IPS-NIHi7 (cell line): ENCODE data around the gene SLC35D3.
"Not testable (repeated sequence)": the region's sequence is repeated elsewhere in the genome, so short reads cannot be mapped to it uniquely, and the experiment has no call there.

Source experiments
- DNase-seq: peaks from one replicate; pipeline ENCODE4 v3.0.0; 2012; ENCODE audit warnings: mixed read lengths; ENCODE audit errors: extremely low spot score

Gene SLC35D3

DNA sequence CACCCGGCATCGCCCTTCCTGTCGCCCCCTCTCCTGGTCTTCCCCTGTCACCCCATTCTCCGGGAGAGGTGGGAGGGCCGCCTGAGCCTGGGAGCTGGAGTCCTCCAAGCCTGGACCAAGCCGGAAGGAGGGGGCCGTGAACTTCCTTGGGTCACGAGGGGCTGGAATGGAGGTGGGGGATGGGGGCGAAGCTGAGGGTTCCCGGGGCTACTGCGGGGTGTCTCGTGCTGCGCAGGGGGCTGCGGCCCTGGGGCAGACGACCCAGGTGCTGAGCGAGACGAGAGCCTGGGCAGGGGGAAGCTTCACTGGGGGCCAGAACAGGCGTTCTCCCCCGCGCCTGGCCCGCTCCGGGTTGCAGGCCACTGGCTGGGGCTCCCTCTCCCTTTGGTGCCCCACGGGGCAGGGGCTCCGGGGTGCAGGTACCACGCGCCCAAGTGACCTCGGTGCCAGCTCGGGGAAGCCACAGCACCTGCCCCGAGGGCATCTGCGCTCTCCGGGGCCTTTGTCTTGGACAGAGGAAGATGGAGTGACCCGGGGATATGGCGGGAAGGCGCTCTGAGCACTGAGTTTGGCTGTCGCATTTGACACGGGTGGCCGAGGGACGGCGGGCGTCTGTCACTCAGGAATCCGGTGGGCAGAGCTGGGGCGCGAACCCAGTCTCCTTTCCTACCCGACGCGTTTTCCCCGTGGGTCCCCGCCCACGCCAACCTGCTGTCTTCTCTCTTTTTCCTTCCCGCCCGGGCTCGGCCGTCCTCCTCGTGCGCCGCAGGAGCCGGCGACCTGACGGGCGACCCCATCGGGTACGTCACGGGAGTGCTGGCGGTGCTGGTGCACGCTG, 1.2 kb downstream of the SLC35D3 start:
- peak; percentile 25 for DNase-seq

DNA sequence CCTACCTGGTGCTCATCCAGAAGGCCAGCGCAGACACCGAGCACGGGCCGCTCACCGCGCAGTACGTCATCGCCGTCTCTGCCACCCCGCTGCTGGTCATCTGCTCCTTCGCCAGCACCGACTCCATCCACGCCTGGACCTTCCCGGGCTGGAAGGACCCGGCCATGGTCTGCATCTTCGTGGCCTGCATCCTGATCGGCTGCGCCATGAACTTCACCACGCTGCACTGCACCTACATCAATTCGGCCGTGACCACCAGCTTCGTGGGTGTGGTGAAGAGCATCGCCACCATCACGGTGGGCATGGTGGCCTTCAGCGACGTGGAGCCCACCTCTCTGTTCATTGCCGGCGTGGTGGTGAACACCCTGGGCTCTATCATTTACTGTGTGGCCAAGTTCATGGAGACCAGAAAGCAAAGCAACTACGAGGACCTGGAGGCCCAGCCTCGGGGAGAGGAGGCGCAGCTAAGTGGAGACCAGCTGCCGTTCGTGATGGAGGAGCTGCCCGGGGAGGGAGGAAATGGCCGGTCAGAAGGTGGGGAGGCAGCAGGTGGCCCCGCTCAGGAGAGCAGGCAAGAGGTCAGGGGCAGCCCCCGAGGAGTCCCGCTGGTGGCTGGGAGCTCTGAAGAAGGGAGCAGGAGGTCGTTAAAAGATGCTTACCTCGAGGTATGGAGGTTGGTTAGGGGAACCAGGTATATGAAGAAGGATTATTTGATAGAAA, 2.0 kb downstream of the SLC35D3 start:
- DNase-seq, result no peak

DNA sequence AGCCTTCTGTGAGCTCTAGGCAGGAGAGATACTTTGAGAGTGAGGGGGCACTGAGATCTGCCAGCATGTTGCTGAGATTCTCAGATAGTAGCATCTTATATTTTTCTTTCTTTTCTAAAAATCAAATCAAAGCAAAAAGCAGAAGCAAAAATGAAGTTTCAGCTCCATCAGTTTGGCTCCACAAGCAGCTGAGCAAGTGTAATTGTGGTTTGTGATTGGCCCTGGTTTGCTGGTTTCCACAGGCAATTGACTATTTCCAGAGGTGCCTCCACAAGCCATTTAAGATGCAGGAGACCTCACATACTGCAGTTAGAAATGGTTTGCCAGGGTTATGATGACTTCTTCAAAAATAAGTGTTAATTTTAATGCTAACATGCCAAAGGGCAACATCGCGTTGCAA, 4.3 kb downstream of the SLC35D3 start:
- DNase-seq, result no peak

DNA sequence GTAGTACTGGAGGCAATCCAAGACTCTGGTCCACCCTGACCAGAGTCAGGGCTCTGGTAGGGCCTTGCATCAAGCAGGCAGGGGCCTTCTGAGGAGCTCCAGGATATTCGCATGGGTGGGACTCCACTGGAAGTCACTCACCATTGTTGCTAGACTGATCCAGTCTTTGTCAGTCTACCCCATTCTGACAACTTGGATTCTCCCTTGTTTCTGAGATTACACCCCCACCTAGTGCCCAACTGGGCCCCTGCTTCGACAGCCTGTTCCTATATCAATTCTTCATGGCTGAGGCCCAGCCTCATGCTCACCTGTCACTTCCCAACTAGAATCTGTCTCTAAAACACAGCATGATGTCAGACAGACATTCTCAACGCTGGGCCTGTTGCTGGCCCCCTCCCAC, 5.2 kb downstream of the SLC35D3 start:
- peak; percentile 70 for DNase-seq

DNA sequence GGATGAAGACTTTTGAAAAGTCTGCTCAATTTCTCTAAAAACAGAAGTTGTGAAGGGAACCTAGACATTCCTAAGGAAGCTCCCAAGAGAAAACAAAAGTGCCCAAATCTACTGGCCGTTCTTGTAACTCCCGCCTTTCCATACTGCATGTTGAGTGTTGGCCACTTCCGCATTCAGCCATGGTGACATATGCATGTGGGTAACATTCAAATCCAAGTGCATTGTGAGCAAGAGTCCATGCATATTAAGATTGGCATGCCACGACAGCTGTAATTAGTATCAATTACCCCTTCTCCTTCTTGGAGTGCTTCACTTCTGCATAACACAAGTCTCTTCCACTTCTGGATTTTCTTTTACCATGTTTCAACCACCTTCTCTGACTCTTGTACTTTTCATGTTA, 8.4 kb downstream of the SLC35D3 start:
- DNase-seq, result no peak

DNA sequence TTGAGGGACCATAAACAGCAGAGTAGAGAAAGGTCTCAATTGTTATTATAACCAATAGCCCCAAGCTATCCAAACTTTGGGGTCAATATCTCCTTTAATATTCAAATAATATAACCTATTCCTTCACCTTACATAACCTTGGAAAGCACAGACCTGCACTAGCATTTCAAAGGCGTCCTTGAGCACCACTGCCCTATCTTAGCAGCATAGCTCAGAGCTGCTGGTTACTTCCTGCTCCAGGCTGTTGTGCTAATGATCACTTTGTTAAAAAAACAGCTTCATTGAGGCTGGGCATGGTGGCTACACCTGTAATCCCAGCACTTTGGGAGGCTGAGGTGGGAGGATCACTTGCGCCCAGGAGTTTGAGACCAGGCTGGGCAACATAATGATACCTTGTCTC, 10.5 kb downstream of the SLC35D3 start:
- DNase-seq, result peak; percentile 31

DNA sequence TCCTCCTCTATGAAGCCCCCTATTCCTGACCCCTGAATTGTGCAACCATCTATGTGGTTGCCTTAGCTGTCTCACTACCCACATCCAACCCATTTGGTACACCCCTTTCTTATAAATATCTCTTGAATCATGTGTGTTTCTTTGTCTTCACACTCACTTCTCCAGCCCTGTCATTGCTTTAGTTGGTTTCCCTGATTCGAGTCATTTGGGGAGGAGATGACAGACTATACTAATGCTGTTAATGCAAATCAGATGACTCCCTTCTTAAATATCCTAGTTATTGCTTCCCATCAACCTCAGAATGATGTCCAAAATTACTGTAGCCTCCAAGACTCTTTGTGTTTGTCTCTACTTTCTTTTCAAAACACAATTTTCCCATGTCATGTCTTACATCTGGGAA, 23.0 kb downstream of the SLC35D3 start:
- DNase-seq, result no peak

DNA sequence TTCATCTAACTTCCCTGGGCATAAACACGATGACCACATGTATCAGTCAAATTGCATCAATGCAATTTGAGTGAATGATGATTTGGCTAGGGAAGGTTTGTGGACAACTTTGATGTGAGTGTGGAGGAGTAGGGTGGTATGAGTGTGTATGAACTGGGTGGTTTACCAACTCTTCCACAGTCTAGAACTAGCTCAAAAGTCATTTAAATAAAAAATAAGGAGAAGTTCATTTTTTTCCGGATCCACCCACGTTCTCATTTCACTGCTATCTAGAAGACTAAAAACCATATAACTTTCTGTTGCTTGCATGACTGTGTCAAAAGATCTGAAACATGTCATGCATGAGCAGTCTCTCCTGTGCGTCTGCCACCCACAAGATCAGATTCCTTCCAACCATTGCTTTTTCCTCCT, 23.6 kb downstream of the SLC35D3 start:
- DNase-seq, result no peak

DNA sequence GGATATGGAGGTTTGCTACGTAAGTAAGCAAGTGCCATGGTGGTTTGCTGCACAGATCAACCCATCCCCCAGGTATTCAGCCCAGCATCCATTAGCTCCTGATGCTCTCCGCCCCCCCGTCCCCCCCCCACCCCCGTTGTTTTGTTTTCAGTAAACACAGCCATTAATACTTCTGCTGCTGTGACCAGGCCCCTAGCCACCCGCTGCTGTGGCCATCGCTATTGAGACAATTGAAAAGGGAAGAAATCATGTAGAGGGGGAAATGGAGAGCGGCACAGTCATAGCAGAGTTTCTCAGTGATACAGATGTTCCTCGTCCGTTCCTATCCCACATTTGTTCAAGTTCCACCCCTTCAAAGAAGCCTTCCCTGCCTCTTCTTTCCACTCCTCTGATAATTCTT, 24.9 kb downstream of the SLC35D3 start:
- DNase-seq, result peak; percentile 43

DNA sequence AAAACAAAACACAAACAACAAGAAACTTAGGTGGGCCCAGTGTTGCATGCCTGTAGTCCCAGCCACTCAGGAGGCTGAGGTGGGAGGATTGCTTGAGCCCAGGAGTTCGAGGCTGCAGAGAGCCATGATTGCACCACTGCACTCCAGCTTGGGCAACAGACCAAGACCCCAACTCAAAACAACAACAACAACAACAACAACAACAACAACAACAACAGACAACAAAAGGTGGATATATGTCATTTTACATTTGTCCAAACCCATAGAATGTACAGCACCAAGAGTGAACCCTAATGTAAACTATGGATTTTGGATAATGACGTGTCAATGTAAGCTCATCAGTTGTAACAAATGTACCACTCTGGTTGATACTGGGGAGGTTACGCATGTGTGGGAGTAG, 27.9 kb downstream of the SLC35D3 start:
- not testable (repeated sequence) for DNase-seq

DNA sequence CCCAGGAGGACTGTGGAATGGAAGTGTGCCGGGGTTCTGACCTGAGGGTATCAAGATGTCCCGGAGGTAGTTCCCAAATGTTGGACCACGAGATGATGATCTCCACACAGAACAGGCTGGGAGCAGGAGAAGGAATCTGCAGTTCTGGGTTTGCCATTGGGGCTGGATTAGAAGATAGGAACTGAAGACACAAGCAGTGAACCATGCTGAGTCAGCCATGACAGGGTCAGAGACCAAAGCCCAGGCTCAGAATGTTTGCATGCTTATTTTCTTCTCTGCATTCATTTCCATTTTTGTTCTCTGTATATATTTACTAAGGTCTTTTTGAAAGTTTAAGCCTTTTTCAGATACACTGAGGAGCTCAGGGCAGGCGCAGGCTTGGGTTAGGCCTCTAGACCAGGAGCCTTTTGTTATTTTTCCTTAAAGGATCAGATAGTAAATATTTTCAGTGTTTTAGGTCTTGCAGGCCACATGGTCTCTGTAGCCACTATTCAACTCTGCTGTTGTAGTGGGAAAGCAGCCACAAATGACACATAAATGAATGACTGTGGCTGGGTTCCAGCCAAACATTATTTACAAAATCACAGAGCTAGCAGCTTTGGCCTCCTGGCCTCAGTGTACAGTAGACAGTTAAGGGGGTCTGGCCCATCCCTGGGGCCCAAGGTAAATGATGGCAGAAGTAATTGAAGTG, 28.5 kb downstream of the SLC35D3 start:
- no peak for DNase-seq

DNA sequence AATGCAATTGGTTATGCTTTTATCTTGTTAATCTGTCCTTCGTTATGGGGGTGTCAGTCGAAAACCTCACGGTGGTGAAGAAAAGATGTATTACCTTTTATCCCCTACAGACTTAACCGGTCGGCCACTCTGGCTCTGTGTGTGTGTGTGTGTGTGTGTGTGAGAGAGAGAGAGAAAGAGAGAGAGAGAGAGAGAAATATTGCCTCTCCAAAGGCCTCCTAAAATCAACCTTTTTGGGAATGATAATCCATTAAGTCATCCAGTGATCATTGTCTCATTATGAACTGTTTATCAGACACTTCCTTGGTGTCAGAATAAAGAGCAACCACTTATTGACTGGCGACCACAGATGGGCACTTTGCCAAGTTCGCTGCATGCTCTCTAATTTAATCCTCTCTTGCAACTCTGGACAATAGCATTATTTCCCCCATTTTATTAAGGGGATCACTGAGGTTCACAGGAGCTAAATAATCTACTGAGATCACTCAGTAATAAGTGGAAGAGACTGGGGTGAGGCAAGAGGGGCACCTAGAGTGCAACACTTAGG, 30.7 kb downstream of the SLC35D3 start:
- no peak for DNase-seq

DNA sequence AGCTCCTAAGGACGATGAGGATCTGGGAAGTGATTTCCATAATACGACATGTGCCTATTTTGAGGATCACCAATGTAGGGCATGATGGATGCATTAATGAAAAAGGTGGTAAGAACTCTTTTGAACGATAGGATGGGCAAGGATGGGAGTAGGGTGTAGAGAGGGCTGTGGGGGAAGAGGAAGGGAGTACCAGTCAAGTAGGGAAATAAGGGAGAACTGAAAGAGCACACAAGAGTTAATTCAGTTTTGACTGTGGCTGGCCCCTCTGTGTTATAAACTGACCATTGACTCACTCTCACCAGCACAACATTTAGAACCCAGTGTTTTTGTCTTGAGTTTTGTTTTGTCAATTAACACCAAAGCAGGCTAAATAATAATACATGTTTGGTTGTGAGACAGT, 33.0 kb downstream of the SLC35D3 start:
- no peak for DNase-seq

DNA sequence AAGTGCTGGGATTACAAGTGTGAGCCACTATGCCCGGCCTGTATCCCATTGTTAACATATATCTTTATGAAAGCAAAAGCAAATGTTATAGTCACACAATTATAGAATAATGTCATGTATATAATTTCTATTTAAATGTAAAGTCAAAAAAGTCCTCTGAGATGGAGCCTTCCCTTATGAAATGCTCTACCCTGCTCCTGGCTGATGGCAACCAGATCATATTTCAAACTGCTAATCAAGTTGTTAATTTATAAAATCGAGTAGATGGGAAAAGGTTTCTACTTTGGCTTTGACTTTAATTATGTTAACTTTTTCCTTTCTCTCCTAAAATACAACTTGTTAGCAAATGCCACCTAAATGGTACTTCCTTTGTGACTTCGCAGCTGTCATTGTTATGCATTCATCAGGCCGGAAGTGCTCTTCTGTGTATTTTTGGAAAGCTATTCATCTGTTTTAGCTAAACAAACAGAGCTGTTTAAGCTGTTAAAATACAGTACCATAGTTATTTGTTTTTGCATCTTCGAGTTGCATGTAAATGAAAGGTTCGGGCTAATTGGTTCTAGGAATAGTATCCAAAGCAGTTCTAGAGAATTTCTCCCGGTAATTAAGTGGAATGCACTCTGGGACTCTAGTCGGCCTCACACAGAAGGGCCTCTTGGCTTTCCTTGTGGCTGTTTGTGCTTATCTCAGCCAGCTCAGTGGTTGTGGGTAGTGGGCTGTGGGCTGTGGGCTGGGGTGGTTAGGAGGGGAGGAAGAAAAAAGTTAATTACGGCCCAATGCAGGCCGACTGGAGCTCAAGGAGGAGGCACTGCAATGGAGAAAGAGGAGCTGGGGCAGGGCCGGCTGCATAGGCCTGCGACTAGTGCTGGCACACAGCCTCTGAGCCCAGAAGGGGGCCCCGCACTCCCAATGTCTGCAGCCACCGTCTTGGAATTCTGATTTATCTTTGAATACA, 34.8 kb downstream of the SLC35D3 start:
- peak; percentile 67 for DNase-seq

DNA sequence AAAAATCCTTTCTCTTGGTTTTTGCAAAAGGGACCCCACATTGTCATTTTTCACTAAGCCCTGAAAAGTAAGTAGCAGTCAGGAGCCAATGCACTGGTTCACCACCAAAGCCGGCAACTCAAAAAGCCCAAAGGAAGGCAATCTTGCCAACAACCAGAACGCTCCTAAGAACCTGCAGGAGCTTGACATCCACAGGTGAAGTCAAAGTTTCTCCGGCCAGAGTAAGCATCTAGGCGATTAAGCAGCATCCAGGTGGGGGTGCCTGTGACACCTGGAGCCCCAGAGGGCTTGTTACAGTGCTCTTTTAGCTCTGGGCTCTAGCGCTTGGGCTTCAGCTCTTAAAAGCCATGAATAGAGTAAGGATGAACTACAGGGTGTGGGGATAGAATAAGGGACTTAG, 36.1 kb downstream of the SLC35D3 start:
- DNase-seq, result no peak

DNA sequence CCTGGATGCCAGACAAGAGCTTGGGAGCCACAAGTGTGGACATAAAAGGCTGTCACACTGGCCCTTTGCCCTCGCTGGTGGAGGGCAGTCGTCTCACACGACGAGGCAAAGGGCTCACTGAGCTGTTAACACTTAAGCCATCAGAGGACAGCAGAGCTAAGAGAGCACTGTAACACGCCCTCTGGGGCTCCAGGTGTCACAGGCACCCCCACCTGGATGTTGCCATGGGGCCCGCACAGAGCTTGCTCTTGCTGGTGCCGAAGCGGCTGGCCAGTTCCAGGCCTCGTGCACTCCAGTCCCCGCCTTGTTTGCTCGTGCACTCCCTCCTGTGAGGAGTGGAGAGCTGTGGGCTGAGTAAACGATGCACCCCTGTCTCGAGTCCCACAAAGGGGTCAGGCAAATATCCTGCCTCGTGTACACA, 37.4 kb downstream of the SLC35D3 start:
- DNase-seq, result peak; percentile 33

DNA sequence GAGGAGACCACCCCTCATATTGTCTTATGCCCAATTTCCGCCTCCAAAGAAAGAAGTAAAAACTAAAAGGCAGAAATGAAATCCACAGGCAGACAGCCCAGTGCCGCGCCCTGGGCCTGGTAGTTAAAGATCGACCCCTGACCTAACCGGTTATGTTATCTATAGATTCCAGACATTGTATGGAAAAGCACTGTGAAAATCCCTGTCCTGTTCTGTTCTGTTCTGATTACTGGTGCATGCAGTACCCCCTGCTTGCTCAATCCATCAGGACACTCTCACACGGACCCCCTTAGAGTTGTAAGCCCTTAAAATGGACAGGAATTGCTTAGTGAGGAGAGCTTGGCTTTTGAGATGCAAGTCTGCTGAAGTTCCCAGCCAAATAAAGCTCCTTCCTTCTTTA, 37.8 kb downstream of the SLC35D3 start:
- DNase-seq, result not testable (repeated sequence)

DNA sequence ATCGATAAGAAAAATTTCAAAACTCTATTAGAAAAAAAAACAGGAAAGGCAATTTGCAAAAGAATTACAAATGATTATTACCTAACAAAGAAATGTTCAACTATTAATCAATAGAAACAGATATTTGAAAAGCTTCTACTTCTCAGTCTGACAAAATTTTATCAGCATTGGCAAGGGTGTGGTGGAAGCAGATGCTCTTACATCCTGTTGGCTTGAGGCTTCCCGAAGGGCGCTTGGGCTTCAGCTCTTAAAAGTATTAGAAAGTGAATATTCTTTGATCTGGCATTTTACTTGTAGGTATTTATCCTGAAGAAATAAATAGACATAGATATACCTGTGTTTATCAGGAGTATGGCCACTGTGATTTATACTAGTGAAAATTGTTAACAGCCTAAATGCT, 38.7 kb downstream of the SLC35D3 start:
- DNase-seq, result no peak

DNA sequence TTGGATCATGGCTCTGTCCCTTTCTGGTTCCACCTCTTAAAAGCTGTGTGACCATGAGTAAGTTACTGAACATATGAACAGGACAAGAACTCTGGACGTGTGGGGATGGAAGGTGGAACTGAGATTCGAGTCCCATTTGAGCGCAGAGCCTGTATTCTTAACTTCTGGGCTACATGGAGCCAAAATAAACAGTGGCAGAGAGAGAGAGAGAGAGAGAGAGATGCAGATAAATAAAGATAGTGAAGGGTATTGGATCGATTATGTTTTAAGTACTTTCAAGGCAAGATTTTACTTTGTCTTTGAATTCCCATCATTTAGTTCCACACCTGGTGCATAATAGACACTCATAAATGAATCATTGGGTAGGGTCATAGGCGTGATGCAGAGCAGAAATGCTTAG, 39.7 kb downstream of the SLC35D3 start:
- no peak for DNase-seq

DNA sequence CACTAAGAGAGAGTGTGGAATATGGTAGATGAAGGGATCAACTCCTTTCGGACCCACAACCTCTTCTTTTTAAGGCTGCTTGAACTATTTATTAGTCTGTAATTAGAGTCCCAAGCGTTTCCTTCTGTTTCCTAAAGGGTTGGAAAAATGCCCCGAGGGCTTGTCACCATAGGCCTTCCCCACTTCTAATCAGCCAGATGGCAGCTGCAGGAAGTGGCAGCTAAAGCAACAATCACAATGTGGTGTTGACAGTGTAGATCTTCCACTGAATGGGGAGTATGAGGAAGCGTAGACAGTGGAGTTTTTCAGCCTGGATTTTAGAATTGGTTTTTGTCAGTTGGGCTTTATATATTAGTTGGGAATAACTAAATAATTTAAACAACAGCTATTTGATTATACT, 40.6 kb downstream of the SLC35D3 start:
- peak; percentile 35 for DNase-seq

DNA sequence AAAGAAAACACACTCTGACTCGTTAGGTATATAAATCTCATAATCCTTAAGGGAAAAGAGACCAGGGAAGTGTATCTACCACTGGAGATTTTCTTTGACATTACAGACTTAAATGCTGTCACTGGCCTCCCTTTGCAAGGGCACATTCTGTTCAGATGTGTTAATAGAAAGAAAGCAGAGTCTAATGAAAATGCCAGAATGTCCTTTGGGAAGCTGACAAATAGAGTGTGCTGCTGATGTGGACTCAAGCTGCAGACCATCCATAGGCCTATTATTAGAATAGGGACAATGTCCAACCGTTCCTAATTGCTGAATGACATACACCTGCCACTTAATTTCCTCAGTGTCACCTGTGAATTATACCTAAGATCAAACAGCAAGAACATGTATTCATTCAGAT, 41.2 kb downstream of the SLC35D3 start:
- DNase-seq, result no peak
